Peyer's patch (tissue), 4 donors: ENCODE measurements around the gene STON1.

Experiments
- CTCF ChIP-seq, 6 experiments: fragments of 450-650 bp in 4 of 6; fragments of 200-600 bp in 2 of 6; sonication (generic) in 1 of 6; IDR thresholded peaks; one replicate each; pipeline ENCODE4 v1.5.1; 2017 to 2019; ENCODE audit warnings: antibody characterized with exemption in 6 of 6, mild to moderate bottlenecking in 3 of 6, moderate library complexity in 1 of 6
- POLR2A ChIP-seq, 2 donors: fragments of 450-650 bp; IDR thresholded peaks; one replicate each; pipeline ENCODE4 v1.5.1; 2017; ENCODE audit warnings: antibody characterized with exemption in 2 of 2, mild to moderate bottlenecking in 2 of 2, moderate library complexity in 2 of 2

- TF ChIP-seq CTCF (IDR thresholded peaks at IDR 0.05) (no peak), POLR2A (IDR thresholded peaks at IDR 0.05) (no peak)
Measured at GRCh38 chr2:48545244-48545643, 15.3 kb downstream of the STON1 start.
